Activated CD8-positive, alpha-beta T cell treated with anti-CD3 and anti-CD28 coated beads for 36 hours (primary cell): ENCODE measurements around the gene KLF11. TPM values are rescaled to one million over a fixed set of nuclear protein-coding genes. Genes with fewer than 3 reads are reported as not detected.

Experiments used
- ATAC-seq: fragments of 200-7000 bp; cut with Tn5 transposase; one replicate; pipeline ENCODE4 v1.10.0; 2021; ENCODE audit warnings: mild to moderate bottlenecking, moderate library complexity
- CTCF ChIA-PET: fragments of 350-600 bp; sonication (Branson Sonifier 250); formaldehyde crosslinking; loops from one replicate; lab custom pipeline; 2021; ENCODE audit warnings: antibody characterized with exemption; lab: Charles Lee
- POLR2A ChIA-PET: fragments of 350-600 bp; sonication (Branson Sonifier 250); formaldehyde crosslinking; loops from one replicate; lab custom pipeline; 2021; ENCODE audit warnings: antibody characterized with exemption; lab: Charles Lee
- DNase-seq: peaks from one replicate; pipeline ENCODE4 v3.0.0-alpha.2; 2020
- H3K27ac Mint-ChIP-seq: one replicate; pipeline ENCODE4 v1.8.0; 2021; ENCODE audit warnings: mild to moderate bottlenecking, mixed read lengths
- H3K27me3 Mint-ChIP-seq: one replicate; pipeline ENCODE4 v1.8.0; 2021; ENCODE audit warnings: mixed read lengths
- H3K36me3 Mint-ChIP-seq: one replicate; pipeline ENCODE4 v1.8.0; 2021; ENCODE audit warnings: low read depth, mixed read lengths
- H3K4me1 Mint-ChIP-seq: one replicate; pipeline ENCODE4 v1.8.0; 2021; ENCODE audit warnings: low read depth, mixed read lengths
- H3K4me3 Mint-ChIP-seq: one replicate; pipeline ENCODE4 v1.8.0; 2021; ENCODE audit warnings: mild to moderate bottlenecking, moderate library complexity, mixed read lengths
- H3K9me3 Mint-ChIP-seq: one replicate; pipeline ENCODE4 v1.8.0; 2021; ENCODE audit warnings: mixed read lengths
- CTCF ChIP-seq: fragments of 200-600 bp; IDR thresholded peaks from one replicate; pipeline ENCODE4 v1.8.0; 2022; ENCODE audit warnings: antibody characterized with exemption, mild to moderate bottlenecking
- intact Hi-C: fragments of 100-400 bp; cut with micrococcal nuclease; formaldehyde crosslinking; loops from one replicate; pipeline ENCODE4 v1.10.0; 2022
- total RNA-seq, 2 experiments: library from RNA; stranded (reverse); gene quantifications; one replicate each; pipeline ENCODE4 v1.2.3, GENCODE V29; 2021

Gene KLF11
- total RNA-seq, 2 experiments from 2014 or later: 2.9 to 3.5 TPM

DNA sequence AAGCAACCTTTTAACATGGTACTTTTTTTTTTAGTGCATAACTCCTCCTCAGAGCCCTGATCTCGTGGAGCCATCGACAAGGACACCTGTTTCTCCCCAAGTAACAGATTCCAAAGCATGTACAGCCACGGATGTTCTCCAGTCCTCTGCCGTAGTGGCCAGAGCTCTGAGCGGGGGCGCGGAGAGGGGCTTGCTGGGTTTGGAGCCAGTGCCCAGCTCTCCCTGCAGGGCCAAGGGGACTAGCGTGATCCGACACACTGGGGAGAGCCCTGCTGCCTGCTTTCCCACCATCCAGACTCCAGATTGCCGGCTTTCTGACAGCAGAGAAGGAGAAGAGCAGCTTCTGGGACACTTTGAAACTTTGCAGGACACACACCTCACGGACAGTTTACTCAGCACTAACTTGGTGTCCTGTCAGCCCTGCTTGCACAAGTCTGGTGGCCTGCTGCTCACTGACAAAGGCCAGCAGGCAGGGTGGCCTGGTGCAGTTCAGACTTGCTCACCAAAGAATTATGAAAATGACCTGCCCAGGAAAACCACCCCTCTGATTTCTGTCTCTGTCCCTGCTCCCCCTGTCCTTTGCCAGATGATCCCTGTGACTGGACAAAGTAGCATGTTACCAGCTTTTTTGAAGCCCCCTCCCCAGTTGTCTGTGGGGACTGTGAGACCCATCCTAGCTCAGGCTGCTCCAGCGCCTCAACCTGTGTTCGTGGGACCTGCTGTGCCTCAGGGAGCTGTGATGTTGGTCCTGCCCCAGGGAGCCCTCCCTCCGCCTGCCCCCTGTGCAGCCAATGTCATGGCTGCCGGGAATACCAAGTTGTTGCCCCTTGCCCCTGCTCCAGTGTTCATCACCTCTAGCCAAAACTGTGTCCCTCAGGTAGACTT is 4.5 kb downstream of the KLF11 start:
- Mint-ChIP-seq H3K36me3 (peaks cover 14% of the 10 kb centered on the region), H3K27me3 (no peaks in the 10 kb centered on the region), H3K4me3 (no peak overlapping the region), H3K9me3 (no peaks in the 10 kb centered on the region), H3K27ac (no peak overlapping the region), H3K4me1 (peaks cover 6% of the 10 kb centered on the region)
- intact Hi-C loops: loop anchor here (1.0 kb wide), 2 partner anchors 64 to 233 kb away; no protein-coding TSS in a partner anchor
- ATAC-seq (no peak), DNase-seq (no peak)
- TF ChIP-seq CTCF: no peak
- POLR2A ChIA-PET: interaction anchor here (1.0 to 1.5 kb wide), 6 partner anchors 12 to 234 kb away, joined by 3 to 5 read pairs (median 4); partner anchors contain the start of gene TAF1B
- CTCF ChIA-PET: interaction anchor here (0.9 to 8.9 kb wide), 22 partner anchors 9 to 248 kb away, joined by 3 to 127 read pairs (median 4); partner anchors contain the start of genes CYS1 and TAF1B

DNA sequence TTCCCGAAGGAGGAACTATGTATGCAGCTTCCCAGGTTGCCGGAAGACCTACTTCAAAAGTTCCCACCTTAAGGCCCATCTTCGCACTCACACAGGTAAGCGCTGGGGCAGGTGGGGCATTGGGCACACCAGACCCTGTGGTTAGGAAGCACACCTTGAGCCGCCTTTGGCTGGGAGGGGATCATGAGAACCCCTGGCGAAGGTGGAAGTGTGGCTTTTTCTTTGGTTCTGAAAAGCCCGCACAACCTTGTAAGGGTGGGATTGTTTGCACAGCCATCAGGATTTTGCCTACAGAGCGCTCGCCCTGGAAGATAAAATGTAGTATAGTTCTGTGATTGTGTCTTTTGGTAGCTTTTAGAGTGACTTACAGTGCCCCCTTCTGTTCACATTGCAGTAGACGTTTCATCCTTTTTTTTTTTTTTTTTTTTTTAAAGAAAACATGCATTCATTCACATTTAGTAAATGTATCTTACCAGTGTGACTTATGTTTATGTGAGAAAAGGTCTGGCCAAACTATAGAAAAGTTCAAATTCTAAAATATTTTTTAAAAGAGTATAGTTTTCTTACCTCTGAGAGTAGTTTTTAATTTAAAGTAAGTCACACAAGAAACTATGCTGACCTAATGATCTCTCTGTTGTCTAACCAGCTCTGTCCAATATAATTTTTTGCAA is 5.3 kb downstream of the KLF11 start:
- H3K9me3 Mint-ChIP-seq: no peaks in the 10 kb centered on the region
- peak; percentile 78 for TF ChIP-seq CTCF
- H3K4me1 Mint-ChIP-seq: peaks cover 5% of the 10 kb centered on the region
- DNase-seq: no peak
- peaks cover 16% of the 10 kb centered on the region for H3K36me3 Mint-ChIP-seq
- ATAC-seq: no peak
- H3K27me3 Mint-ChIP-seq: no peaks in the 10 kb centered on the region
- no peak overlapping the region for H3K27ac Mint-ChIP-seq
- intact Hi-C loops: loop anchor here (1.0 kb wide), 1 partner anchor 64 kb away; no protein-coding TSS in a partner anchor
- CTCF ChIA-PET: interaction anchor here (0.6 to 8.9 kb wide), 25 partner anchors 9 to 360 kb away, joined by 3 to 127 read pairs (median 5); no protein-coding TSS in a partner anchor
- H3K4me3 Mint-ChIP-seq: no peak overlapping the region
- POLR2A ChIA-PET: interaction anchor here (1.0 to 1.5 kb wide), 5 partner anchors 13 to 233 kb away, joined by 3 to 5 read pairs (median 4); partner anchors contain the start of gene TAF1B

DNA sequence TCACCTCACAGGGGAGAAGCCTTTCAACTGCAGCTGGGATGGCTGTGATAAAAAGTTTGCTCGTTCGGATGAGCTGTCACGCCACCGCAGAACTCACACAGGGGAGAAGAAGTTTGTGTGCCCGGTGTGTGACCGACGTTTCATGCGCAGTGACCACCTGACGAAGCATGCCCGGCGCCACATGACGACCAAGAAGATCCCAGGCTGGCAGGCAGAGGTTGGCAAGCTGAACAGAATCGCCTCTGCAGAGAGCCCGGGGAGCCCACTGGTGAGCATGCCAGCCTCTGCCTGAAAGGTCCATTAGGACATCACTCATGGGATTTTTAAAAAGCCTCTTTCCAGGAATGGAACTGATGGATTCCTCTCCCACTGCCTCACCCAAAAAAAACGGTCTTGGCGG is 8.9 kb downstream of the KLF11 start:
- intact Hi-C loops: no loop called here
- CTCF ChIA-PET: interaction anchor here (0.8 to 3.4 kb wide), 6 partner anchors 20 to 239 kb away, joined by 3 to 27 read pairs (median 6); no protein-coding TSS in a partner anchor

DNA sequence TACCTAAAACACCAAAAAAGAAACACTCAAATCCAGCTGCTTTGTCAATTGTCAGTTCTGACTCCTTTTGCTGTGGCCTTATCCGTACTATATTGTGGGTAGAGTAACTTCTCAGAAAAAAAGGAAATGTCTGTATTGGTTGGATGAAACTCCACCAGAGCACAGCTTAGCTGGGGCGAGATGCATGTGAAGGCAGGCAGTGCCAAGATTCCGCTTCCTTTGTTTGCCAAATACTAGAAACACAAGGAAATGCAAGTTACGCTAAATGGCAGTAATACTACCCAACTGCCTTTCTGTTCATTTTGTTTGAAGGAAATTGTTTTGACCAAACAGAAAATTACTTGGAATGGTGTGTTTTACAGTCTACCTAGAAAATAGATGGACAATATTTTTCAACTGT is 10.0 kb downstream of the KLF11 start:
- Mint-ChIP-seq H3K27me3 (peaks cover 2% of the 10 kb centered on the region), H3K27ac (no peak overlapping the region), H3K4me1 (peaks cover 6% of the 10 kb centered on the region), H3K36me3 (peaks cover 18% of the 10 kb centered on the region), H3K9me3 (no peaks in the 10 kb centered on the region), H3K4me3 (no peak overlapping the region)
- ChIA-PET POLR2A (no interaction called here), CTCF (interaction anchor here (2.8 to 3.4 kb wide), 3 partner anchors 19 to 240 kb away, joined by 9 to 27 read pairs (median 11); no protein-coding TSS in a partner anchor)
- no peak for TF ChIP-seq CTCF
- intact Hi-C loops: no loop called here
- ATAC-seq (no peak), DNase-seq (no peak)

More for the DNA sequence above, 8.9 kb downstream of the KLF11 start:
- H3K9me3 Mint-ChIP-seq: no peaks in the 10 kb centered on the region
- TF ChIP-seq CTCF: no peak
- H3K4me3 Mint-ChIP-seq: no peak overlapping the region
- no peak overlapping the region for H3K27ac Mint-ChIP-seq
- DNase-seq (no peak), ATAC-seq (no peak)
- H3K4me1 Mint-ChIP-seq: peaks cover 4% of the 10 kb centered on the region
- POLR2A ChIA-PET: interaction anchor here (1.0 kb wide), 1 partner anchor 67 kb away, joined by 3 read pairs; no protein-coding TSS in a partner anchor
- H3K27me3 Mint-ChIP-seq: peaks cover 2% of the 10 kb centered on the region
- peaks cover 20% of the 10 kb centered on the region for H3K36me3 Mint-ChIP-seq
